GM12875 (cell line): ENCODE results near the gene AADAT.

ENCODE experiments used
- H3K4me3 ChIP-seq: one replicate; pipeline ENCODE4 v1.5.1; 2011; ENCODE audit warnings: low read depth, low read length, control low read depth
- CTCF ChIP-seq: IDR thresholded peaks from 2 replicates; pipeline ENCODE4 v1.5.1; 2011; ENCODE audit warnings: low read depth, mild to moderate bottlenecking, control low read depth, inconsistent platforms, low read length, moderate library complexity, borderline replicate concordance; ENCODE audit not compliant: insufficient read depth

The AADAT gene

GRCh38 chr4:170090352-170091052 lies 746 bp upstream of the AADAT start:
- peak overlapping the region; percentile 44 for H3K4me3 ChIP-seq
- TF ChIP-seq CTCF = no peak

- no peak for TF ChIP-seq CTCF
- peak overlapping the region; percentile 14 for H3K4me3 ChIP-seq
Measured at GRCh38 chr4:170089274-170089667, 485 bp downstream of the AADAT start.

- no peak for TF ChIP-seq CTCF
- no peak overlapping the region for H3K4me3 ChIP-seq
Measured at GRCh38 chr4:170088716-170089115, 1.0 kb downstream of the AADAT start.

- no peak overlapping the region for H3K4me3 ChIP-seq
- no peak for TF ChIP-seq CTCF
Measured at GRCh38 chr4:170087163-170087700, 2.5 kb downstream of the AADAT start.

GRCh38 chr4:170083541-170083940 lies 6.2 kb downstream of the AADAT start:
- no peak for TF ChIP-seq CTCF
- no peak overlapping the region for H3K4me3 ChIP-seq

- TF ChIP-seq CTCF = no peak
- H3K4me3 ChIP-seq = no peak overlapping the region
Measured at GRCh38 chr4:170080496-170080895, 9.3 kb downstream of the AADAT start.

- TF ChIP-seq CTCF = no peak
- H3K4me3 ChIP-seq = no peak overlapping the region
Measured at GRCh38 chr4:170079981-170080380, 9.8 kb downstream of the AADAT start.
